Breast epithelium (tissue), 4 donors: ENCODE results near the gene HCK. TPM values are rescaled to one million over a fixed set of nuclear protein-coding genes. Genes with fewer than 3 reads are reported as not detected.

Experiments used
- DNase-seq, 2 donors: peaks; one replicate each; pipeline ENCODE4 v3.0.0-alpha.2; 2019; ENCODE audit warnings: low spot score in 2 of 2
- H3K27ac ChIP-seq, 2 donors: fragments of 200-600 bp; sonication (generic) in 1 of 2; one replicate each; pipeline ENCODE4 v1.5.1; 2016 to 2019; ENCODE audit warnings: mild to moderate bottlenecking in 1 of 2
- H3K27me3 ChIP-seq, 2 donors: fragments of 200-600 bp; sonication (generic) in 1 of 2; one replicate each; pipeline versions ENCODE4 v1.5.1 to v1.6.0; 2017 to 2019; ENCODE audit warnings: control low read depth in 1 of 2, mild to moderate bottlenecking in 1 of 2
- H3K36me3 ChIP-seq: fragments of 200-600 bp; one replicate; pipeline ENCODE4 v1.5.1; 2019
- H3K4me1 ChIP-seq, 2 donors: fragments of 200-600 bp; sonication (generic); one replicate each; pipeline ENCODE4 v1.5.1; 2016 to 2019; ENCODE audit warnings: control low read depth in 1 of 2
- H3K4me3 ChIP-seq, 3 donors: fragments of 200-600 bp; sonication (generic); 1 replicate in 2 of 3; 2 replicates in 1 of 3; pipeline ENCODE4 v1.5.1; 2016 to 2019; ENCODE audit warnings: mild to moderate bottlenecking in 3 of 3, moderate library complexity in 2 of 3
- H3K9me3 ChIP-seq, 2 donors: fragments of 200-600 bp; sonication (generic) in 1 of 2; one replicate each; pipeline ENCODE4 v1.5.1; 2016 to 2019; ENCODE audit warnings: control low read depth in 1 of 2
- CTCF ChIP-seq, 3 donors: fragments of 450-650 bp; IDR thresholded peaks; one replicate each; pipeline ENCODE4 v1.5.1; 2016 to 2017; ENCODE audit warnings: antibody characterized with exemption in 3 of 3, mild to moderate bottlenecking in 3 of 3, moderate library complexity in 3 of 3
- POLR2A ChIP-seq: fragments of 450-650 bp; IDR thresholded peaks from one replicate; pipeline ENCODE4 v1.6.1; 2016; ENCODE audit warnings: antibody characterized with exemption, mild to moderate bottlenecking, moderate library complexity
- POLR2AphosphoS5 ChIP-seq, 3 donors: sonication (generic); formaldehyde crosslinking; IDR thresholded peaks; one replicate each; pipeline ENCODE4 v1.6.1; 2017; ENCODE audit warnings: antibody characterized with exemption in 3 of 3
- intact Hi-C: fragments of 100-400 bp; cut with DNase I; formaldehyde crosslinking; loops from one replicate; pipeline ENCODE4 v1.15.1; 2023; ENCODE audit warnings: low total_unique reads
- total RNA-seq, 3 donors: library from RNA; depleted of rRNA; stranded (reverse); fragments of >200 nt; gene quantifications; one replicate each; pipeline ENCODE4 v1.1.0, GENCODE V29; 2016

Gene HCK
- total RNA-seq, 3 donors from 2014 or later, result 10.2 to 27.4 (median 16.0) TPM

GRCh38 chr20:32149566-32150170, 97.6 kb downstream of the HCK start:
- Histone ChIP-seq H3K4me1 (no peaks in the 10 kb centered on the region), H3K9me3 (no peaks in the 10 kb centered on the region), H3K4me3 (no peak overlapping the region), H3K27ac (no peak overlapping the region), H3K27me3 (no peaks in the 10 kb centered on the region), H3K36me3 (peaks cover 6% of the 10 kb centered on the region)
- TF ChIP-seq POLR2A (no peak), POLR2AphosphoS5 (IDR thresholded peaks at IDR 0.05) (no peak), CTCF (IDR thresholded peaks at IDR 0.05) (no peak)
- intact Hi-C loops, result no loop called here
- no peak for DNase-seq

- no peaks in the 10 kb centered on the region for H3K27me3 ChIP-seq
- H3K4me1 ChIP-seq, result no peaks in the 10 kb centered on the region
- no peak overlapping the region for H3K27ac ChIP-seq
- TF ChIP-seq POLR2A, result no peak
- peaks cover 5% of the 10 kb centered on the region for H3K36me3 ChIP-seq
- intact Hi-C loops, result no loop called here
- H3K9me3 ChIP-seq, result no peaks in the 10 kb centered on the region
- H3K4me3 ChIP-seq, result no peak overlapping the region
- no peak for DNase-seq
These were observed 98.3 kb downstream of the HCK start for GRCh38 chr20:32150291-32150848.

Other genes starting within 250 kb of the HCK start
- gene MYLK2, start 232.9 kb upstream of the HCK start, total RNA-seq, result not detected
- gene FOXS1, start 206.6 kb upstream of the HCK start, total RNA-seq, result under 1 TPM in 2 of 3 donors, not detected in 1; 0.44 to 0.98 TPM
- gene DUSP15, start 181.7 kb upstream of the HCK start, total RNA-seq, result 1 to 10 TPM; 1.9 to 3.6 (median 2.1) TPM
- gene TTLL9, start 181.6 kb upstream of the HCK start, total RNA-seq, result 1 to 10 TPM in 1 of 3 donors, under 1 TPM in 2; 0.16 to 2.9 (median 0.98) TPM
- 10 to 100 TPM in 1 of 3 donors, 1 to 10 TPM in 2; 5.1 to 11.1 (median 9.8) TPM for gene PDRG1, start 100.2 kb upstream of the HCK start, total RNA-seq
- gene XKR7, start 84.1 kb upstream of the HCK start, total RNA-seq, result not detected
- 1 to 10 TPM; 2.8 to 9.2 (median 4.6) TPM for gene CCM2L, start 41.8 kb upstream of the HCK start, total RNA-seq
- 10 to 100 TPM; 20.2 to 28.5 (median 26.9) TPM for gene TM9SF4, start 57.5 kb downstream of the HCK start, total RNA-seq
- gene PLAGL2, start 155.5 kb downstream of the HCK start, total RNA-seq, result 1 to 10 TPM; 2.9 to 7.6 (median 4.3) TPM
- 10 to 100 TPM; 29.5 to 38.7 (median 34.2) TPM for gene POFUT1, start 155.6 kb downstream of the HCK start, total RNA-seq
- gene KIF3B, start 225.4 kb downstream of the HCK start, total RNA-seq, result 10 to 100 TPM; 23.7 to 28.6 (median 24.6) TPM